ENCODE measurements around the gene CGB3.

DNA sequence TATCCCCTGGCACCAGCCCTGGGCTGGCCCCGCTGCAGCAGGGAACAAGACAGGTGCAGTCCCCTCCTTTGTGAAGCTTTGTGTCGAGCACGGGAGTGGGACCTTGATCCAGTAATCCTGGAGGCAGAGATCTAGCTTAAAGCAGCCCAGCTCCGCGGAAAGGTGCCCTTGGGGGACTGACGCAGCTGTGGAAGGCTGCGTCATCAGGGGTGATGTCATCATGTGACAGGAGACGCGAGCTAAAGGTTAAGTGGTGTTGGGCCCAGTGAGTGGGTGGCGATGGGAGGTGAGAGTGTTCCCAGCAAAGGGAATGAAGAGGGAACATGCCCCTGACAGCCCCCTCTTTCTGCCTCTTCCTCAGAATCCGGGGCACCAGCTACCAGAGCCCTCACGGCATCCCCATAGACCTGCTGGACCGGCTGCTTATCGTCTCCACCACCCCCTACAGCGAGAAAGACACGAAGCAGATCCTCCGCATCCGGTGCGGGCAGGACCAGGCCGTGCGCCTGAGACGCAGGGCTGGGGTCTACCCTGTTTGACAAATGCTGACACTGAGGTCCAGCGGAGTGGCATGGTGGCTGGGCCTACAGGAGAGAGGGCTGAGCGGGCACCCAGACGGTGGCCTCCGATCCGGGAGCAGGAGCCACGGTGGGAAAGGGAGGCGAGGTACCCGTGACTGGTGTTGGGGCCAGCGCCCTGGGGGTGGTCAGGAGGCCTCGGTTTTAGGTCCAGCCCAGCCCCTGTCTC is 9.8 kb downstream of the CGB3 start:
- TF ChIP-seq, protein P1, sequence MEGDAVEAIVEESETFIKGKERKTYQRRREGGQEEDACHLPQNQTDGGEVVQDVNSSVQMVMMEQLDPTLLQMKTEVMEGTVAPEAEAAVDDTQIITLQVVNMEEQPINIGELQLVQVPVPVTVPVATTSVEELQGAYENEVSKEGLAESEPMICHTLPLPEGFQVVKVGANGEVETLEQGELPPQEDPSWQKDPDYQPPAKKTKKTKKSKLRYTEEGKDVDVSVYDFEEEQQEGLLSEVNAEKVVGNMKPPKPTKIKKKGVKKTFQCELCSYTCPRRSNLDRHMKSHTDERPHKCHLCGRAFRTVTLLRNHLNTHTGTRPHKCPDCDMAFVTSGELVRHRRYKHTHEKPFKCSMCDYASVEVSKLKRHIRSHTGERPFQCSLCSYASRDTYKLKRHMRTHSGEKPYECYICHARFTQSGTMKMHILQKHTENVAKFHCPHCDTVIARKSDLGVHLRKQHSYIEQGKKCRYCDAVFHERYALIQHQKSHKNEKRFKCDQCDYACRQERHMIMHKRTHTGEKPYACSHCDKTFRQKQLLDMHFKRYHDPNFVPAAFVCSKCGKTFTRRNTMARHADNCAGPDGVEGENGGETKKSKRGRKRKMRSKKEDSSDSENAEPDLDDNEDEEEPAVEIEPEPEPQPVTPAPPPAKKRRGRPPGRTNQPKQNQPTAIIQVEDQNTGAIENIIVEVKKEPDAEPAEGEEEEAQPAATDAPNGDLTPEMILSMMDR (conservative IDR thresholded peaks at IDR 0.05; ENCODE audit: low read depth, low read length) = no peak
- TF ChIP-seq EZH2 (IDR thresholded peaks at IDR 0.05; ENCODE audit: low read length, unreplicated experiment) = no peak
